Right hindlimb (tissue), 1 donor: ENCODE data around the gene MCC.
A peak's percentile ranks its signal among the peaks of the same experiment; 100 is the strongest.

Source experiments
- DNase-seq: peaks from one replicate; pipeline ENCODE4 v3.0.0-alpha.2; 2018

The MCC gene

GRCh38 chr5:113216545-113216944 is 271.7 kb downstream of the MCC start:
- no peak for DNase-seq

DNA sequence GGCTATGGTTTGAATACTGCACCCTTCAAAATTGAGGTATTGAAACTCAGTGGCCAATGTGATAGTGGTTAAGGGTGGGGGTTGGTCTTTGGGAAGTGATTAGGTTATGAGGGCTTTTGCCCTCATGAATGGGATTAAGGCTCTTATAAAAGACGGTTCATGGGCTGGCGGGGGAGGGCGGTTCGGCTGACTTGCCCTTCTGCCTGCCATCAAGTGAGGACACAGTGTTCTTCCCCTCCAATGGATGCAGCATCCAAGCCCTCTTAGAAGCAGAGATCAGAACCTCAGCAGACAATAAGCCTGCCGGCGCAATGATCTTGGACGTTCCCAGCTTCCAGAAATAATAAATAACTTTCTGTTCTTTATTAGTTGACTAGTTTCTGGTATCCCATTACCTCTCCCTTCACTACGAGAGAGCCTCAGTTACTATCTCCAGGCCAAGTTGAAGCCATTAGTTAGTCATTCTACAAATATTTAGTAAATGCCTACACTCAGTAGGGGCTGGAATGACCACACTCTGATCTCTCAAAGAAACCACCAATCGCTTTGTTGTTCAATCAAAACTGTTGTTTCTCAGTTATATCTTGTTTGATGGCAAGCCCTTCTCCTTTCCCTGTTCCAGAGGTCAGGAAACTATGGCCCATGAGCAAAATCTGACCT is 272.7 kb downstream of the MCC start:
- no peak for DNase-seq

DNA sequence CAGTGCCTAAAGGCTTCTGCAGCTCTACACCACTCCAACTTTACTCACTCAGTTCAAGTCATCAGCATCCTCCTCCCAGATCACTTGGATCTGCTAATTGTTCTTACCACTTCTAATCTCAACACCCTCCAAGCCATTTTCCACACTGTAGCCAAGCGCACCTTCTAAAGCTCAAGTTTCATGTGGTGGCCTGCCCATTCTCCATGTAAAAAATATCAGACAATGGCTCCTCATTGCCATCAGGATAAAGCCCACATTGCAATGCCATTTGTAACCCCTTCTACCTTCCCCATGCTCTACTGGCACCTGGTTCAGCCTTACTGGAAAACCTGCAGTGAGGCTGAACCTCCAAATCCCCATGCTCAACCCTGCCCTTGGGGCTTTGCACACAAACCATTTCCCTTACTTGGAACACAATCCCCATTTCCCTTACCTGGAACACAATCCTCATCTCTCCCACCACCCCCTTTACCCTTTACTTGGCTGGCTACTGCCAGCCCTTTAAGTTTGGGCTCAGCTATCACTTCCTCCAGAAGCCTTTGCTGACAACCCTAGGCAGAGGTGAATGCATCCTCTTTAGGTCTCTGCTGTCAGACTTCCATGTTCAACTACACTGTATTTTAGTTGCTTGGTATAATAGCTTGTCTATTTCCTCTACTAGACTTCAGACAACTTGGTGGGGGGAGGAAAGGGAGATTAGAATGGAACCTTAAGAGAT is 273.5 kb downstream of the MCC start:
- no peak for DNase-seq

GRCh38 chr5:113213551-113214425 is 274.5 kb downstream of the MCC start:
- DNase-seq: no peak

DNA sequence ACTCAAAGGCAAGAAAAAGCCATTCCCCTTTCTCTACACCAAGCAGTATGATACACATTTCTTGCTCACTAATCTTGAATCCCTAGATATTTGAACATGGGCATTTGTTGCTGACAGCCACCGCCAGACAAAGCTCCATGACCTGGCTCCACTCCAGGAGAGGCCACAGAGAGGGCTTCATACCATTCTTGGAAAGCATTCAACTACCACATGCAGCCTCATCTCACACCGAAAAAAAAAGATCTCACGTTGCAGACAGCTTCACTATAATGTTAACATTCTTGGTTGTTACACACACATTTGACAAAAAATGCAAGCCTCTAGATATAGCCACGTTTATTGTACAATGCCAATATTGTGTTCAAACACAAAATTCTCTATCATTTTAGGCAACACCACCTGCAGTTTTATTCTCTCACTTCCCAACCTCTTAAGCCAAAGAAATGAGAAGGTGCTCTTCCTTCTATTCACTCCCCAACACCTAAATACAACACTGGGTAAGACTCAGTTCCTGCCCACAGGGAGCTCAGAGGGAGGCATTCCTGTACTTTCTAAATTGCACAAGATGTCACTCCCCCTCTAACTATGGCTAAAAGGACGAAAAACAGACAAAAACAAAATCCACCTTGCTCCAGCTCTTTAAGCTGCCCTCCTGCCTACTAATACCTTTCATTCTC is 275.9 kb downstream of the MCC start:
- peak; percentile 74 for DNase-seq

DNA sequence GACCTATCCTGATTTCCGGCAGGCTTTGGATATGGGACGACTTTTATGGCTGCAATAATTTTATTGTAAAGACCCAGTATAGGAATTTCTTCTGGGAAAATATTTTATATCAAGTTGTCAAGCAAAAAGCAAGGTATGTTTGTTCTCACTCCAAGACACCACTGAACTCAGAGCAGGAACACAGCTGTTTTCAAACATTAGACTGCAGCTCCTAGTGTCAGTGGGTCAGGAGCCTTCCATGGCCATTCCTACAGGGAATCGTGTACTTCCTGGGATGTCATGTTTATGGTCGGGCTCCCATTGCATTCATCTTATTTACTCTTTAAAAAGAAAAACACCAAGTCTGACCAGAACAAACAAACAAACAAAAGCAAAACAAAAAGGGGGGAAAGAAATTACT is 278.8 kb downstream of the MCC start:
- no peak for DNase-seq

DNA sequence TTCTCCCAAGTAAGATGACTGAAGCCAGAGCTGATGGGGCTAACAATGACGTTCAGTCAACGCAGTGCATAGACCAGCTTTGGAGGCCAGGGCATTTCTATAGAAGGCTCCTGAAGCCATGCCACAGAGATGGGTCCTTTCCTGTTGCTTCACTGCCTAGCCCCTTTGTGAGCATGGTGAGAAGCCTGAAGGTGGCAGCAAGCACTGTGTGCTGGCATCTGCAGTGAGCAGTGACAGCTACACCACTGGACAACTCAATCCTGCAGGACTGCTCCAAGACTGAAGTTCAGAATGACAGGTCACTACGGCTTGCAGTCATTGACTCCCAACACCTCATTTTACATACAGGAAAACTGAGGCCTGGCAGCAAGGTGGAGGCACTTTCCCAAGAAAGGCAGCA is 282.4 kb downstream of the MCC start:
- DNase-seq: no peak

GRCh38 chr5:113205323-113205722 is 282.9 kb downstream of the MCC start:
- DNase-seq: no peak

DNA sequence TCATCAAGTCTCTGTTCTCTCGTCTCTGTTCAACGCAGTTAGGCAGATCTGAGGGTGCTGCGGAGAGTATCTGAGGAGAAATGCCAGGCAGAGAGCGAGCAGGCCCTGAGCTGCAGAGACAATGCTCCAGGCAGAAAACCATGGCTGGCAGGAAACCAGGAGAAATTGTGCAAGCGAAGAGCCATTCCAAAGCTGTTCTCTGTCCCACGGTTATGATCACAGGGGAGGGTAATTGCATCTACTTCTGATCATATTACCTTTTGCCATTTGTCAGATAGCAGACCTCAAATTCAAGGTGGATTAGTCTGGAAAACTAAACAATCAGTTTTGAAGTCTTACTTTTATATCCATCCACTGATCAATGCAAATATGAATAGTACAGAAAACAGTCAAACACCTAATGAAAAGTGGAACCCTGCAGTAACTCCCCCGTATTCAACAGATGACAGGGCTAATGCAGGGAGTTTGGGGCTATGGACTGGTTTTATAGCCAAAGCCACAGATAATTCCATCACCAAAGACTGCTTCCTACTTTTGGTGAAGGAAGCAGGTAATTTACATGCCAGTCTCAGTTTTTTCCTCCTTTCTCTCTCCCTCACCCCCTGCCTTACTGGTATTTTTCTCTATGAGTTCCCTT is 283.6 kb downstream of the MCC start:
- DNase-seq: no peak

GRCh38 chr5:113203916-113204315 is 284.3 kb downstream of the MCC start:
- DNase-seq: no peak

DNA sequence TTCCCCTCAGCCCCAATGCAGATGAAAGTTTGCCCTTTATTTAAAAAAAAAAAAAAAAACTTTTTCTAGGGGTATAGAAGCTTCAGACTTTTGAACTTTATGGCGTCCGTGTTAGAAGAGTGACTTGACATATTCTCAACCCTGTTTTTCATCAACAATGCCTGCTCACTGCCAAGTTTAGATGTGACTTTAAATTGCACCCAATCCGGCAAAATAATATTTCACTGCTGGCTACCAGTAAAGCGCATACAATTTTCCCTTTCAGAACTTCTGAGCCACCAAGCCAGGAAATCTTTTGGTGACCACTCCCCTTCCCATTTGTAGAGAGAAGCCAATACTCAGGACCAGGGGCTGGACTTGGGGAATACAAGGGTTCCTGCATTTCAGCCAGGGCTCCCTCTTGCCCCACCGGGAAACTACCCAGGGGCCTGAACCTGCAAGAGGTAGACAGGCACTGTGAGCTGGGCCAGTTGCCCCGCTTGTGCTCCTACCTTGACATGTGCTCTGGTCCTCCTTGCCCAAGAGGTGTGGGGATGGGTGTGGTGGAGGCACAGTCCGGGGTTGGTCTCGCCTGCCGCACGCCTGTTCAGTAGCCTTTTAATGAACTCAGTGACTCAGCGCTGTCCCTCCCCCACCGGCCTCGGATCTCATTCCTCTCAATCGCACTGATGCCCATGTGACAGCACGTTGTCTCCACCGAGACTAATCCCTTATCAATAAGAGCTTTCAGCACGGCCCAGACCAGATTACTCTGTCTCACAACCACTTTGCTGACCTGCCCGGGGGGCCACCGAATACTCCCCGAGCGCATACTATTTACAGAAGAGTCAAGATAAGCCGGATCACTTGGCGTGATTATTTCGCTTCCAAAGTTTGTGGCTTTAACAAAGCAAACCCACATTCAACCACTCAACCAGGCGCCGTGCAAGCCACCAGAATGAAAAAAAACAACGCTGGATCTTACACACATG is 285.2 kb downstream of the MCC start:
- DNase-seq: no peak

DNA sequence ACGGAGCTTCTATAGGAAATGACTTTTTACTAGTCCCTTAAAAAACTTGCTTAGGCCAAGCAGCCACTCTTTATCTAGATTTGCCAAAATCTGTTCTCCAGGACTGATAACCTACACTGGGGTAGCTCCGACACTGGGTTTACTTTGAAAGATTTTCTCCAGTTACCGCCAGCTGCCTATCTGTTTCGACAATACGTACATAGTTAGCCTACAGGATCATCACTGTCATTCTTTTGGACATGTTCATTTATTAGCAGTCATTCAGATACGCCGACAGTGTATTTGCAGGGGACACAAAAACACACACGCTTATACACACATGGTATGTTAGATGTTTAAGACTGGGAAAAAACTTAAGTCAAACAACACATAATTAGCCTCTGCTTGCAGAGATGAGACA is 286.0 kb downstream of the MCC start:
- DNase-seq: no peak

DNA sequence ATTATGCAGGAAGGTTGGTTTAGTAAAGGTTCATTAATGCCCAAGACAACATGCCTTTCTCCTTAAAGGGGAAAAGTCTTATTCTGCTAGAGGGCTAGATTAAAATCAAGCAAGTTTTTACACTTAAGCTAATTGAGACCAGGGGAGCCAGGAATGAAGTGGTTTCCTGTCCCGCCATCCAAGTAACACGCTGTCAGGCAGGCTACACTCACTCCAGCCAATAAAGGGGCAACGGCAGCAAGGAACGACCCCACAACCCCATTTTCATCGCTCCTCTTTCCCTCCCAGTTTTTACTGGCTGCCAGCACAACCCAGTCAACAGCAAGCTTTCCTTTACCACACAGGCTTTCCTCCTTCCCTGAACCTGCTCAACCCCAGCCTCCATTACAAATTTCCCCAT is 286.5 kb downstream of the MCC start:
- no peak for DNase-seq

- no peak for DNase-seq
These were observed 288.9 kb downstream of the MCC start for GRCh38 chr5:113199122-113199905.

- no peak for DNase-seq
These were observed 290.6 kb downstream of the MCC start for GRCh38 chr5:113197456-113198200.

DNA sequence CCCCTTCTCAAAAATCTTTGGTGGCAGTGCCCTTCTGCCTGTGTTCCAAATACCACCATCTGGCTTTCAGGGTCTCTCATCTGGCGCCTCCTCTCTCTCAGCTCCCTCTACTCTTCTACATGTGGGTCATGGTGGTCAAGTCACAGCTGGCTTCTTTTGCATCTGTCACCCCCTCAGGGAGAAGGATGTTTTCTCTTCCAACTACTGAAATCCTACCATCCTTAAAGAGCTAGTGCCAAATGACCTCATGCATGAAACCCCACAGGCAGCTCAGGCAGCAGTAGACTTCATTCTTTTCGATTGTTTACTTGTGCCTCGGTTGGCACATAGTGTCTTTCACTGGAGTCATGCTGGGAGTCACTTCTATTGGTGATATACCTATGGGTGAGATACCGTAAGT is 292.5 kb downstream of the MCC start:
- DNase-seq: no peak

DNA sequence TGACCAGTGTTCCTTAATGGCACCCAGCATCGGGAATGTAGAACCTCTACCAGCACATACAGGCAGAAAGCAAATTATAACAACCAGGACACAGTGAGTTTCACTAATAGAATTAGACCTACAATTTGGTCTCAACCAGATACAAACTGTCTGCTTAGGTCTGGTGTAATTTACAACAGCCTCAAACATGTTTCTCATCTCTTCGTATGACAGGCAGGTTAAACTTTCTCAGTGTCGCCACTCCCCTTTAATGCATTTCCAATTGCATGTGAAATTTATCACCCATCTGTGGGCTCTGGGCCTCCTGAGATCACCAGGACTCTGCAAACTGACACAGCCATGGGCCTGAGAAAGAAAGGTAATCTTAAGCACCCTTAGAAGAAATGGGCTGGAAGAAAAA is 293.0 kb downstream of the MCC start:
- DNase-seq: no peak

DNA sequence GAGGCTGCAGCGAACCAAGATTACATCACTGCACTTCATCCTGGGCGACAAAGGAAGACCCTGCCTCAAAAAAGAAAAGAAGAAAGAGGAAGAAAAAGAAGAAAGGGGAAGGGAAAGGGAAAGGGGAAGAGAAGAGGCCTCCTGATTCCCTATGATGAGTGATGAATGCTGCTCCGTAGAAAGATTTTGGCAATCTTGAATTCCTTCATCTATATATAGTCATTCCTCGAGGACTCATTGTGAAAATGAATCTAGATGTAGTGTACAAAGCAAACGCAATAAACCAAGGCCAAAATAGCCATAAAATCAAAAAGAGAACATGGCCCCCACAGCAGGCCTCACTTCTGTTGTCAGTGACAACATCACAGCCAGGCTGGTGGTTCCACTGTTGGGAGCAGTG is 293.7 kb downstream of the MCC start:
- no peak for DNase-seq

- no peak for DNase-seq
These were observed 294.1 kb downstream of the MCC start for GRCh38 chr5:113194125-113194524.
